H9 (cell line): ENCODE results near the gene ROR1. TPM values are rescaled to one million over a fixed set of nuclear protein-coding genes. Genes with fewer than 3 reads are reported as not detected.

Experiments used
- DNase-seq: peaks from one replicate; pipeline ENCODE4 v3.0.0-alpha.2; 2017
- H2AFZ ChIP-seq: one replicate; pipeline ENCODE4 v1.6.1; 2013; ENCODE audit warnings: mild to moderate bottlenecking, low read length, control low read depth, moderate library complexity
- H2AK5ac ChIP-seq: 2 replicates; pipeline ENCODE4 v1.6.1; 2013; ENCODE audit warnings: low read length, control low read depth, mixed read lengths; ENCODE audit not compliant: insufficient read length
- H2BK120ac ChIP-seq: one replicate; pipeline ENCODE4 v1.6.1; 2013; ENCODE audit warnings: low read depth, mild to moderate bottlenecking, low read length, control low read depth, inconsistent platforms; ENCODE audit not compliant: poor library complexity, severe bottlenecking
- H2BK12ac ChIP-seq: 2 replicates; pipeline ENCODE4 v1.6.1; 2013; ENCODE audit warnings: low read length, control low read depth, mixed read lengths, low read depth; ENCODE audit not compliant: insufficient read length
- H2BK15ac ChIP-seq: 2 replicates; pipeline ENCODE4 v1.6.1; 2013; ENCODE audit warnings: low read depth, low read length, control low read depth
- H2BK20ac ChIP-seq: one replicate; pipeline ENCODE4 v1.6.1; 2013; ENCODE audit warnings: low read depth, mild to moderate bottlenecking, low read length, control low read depth, inconsistent platforms; ENCODE audit not compliant: poor library complexity, severe bottlenecking
- H2BK5ac ChIP-seq: 2 replicates; pipeline ENCODE4 v1.6.1; 2013; ENCODE audit warnings: low read length, control low read depth, mixed read lengths; ENCODE audit not compliant: insufficient read length
- H3K14ac ChIP-seq: 2 replicates; pipeline ENCODE4 v1.6.1; 2013; ENCODE audit warnings: low read length, control low read depth; ENCODE audit not compliant: insufficient read depth
- H3K18ac ChIP-seq: 2 replicates; pipeline ENCODE4 v1.6.1; 2013; ENCODE audit warnings: low read depth, mild to moderate bottlenecking, mixed read lengths, low read length, control low read depth; ENCODE audit not compliant: insufficient read length
- H3K23ac ChIP-seq: 2 replicates; pipeline ENCODE4 v1.6.1; 2013; ENCODE audit warnings: low read length, control low read depth, mixed read lengths, low read depth; ENCODE audit not compliant: insufficient read length
- H3K23me2 ChIP-seq: 2 replicates; pipeline ENCODE4 v1.6.1; 2013; ENCODE audit warnings: low read depth, mild to moderate bottlenecking, mixed read lengths, low read length, control low read depth; ENCODE audit not compliant: insufficient read length, poor library complexity, severe bottlenecking
- H3K27ac ChIP-seq: 2 replicates; pipeline ENCODE4 v1.5.1; 2013; ENCODE audit warnings: low read length, control low read depth, mixed read lengths, low read depth; ENCODE audit not compliant: insufficient read length
- H3K27me3 ChIP-seq: 2 replicates; pipeline ENCODE4 v1.6.1; 2013; ENCODE audit warnings: low read length, control low read depth, inconsistent platforms; ENCODE audit not compliant: insufficient read depth
- H3K4ac ChIP-seq: 2 replicates; pipeline ENCODE4 v1.6.1; 2013; ENCODE audit warnings: low read depth, mild to moderate bottlenecking, control low read depth, inconsistent platforms, low read length, moderate library complexity
- H3K4me1 ChIP-seq: 2 replicates; pipeline ENCODE4 v1.6.1; 2013; ENCODE audit warnings: low read length, control low read depth, inconsistent platforms; ENCODE audit not compliant: insufficient read depth
- H3K4me2 ChIP-seq: 2 replicates; pipeline ENCODE4 v1.6.1; 2013; ENCODE audit warnings: low read length, control low read depth, mixed read lengths; ENCODE audit not compliant: insufficient read length, insufficient read depth
- H3K56ac ChIP-seq: 2 replicates; pipeline ENCODE4 v1.6.1; 2013; ENCODE audit warnings: low read depth, mild to moderate bottlenecking, mixed read lengths, low read length, control low read depth; ENCODE audit not compliant: insufficient read length
- H3K79me1 ChIP-seq: 2 replicates; pipeline ENCODE4 v1.6.1; 2013; ENCODE audit warnings: low read depth, mild to moderate bottlenecking, moderate library complexity, low read length, control low read depth, inconsistent platforms; ENCODE audit not compliant: insufficient read depth, poor library complexity, severe bottlenecking
- H3K79me2 ChIP-seq: 2 replicates; pipeline ENCODE4 v1.6.1; 2013; ENCODE audit warnings: low read length, control low read depth, inconsistent platforms; ENCODE audit not compliant: insufficient read depth
- H3K9ac ChIP-seq: 2 replicates; pipeline ENCODE4 v1.6.1; 2013; ENCODE audit warnings: low read length, control low read depth, mixed read lengths; ENCODE audit not compliant: insufficient read length; ENCODE audit errors: extremely low read depth
- H3K9me3 ChIP-seq: one replicate; pipeline ENCODE4 v1.6.1; 2013; ENCODE audit warnings: low read depth, low read length, inconsistent platforms; ENCODE audit not compliant: control insufficient read depth
- H3T11ph ChIP-seq: one replicate; pipeline ENCODE4 v1.6.1; 2013; ENCODE audit warnings: mild to moderate bottlenecking, low read length, control low read depth, inconsistent platforms
- H4K20me1 ChIP-seq: one replicate; pipeline ENCODE4 v1.6.1; 2013; ENCODE audit not compliant: control insufficient read depth, insufficient read length, insufficient read depth
- H4K5ac ChIP-seq: 2 replicates; pipeline ENCODE4 v1.6.1; 2013; ENCODE audit warnings: low read depth, mild to moderate bottlenecking, mixed read lengths, low read length, control low read depth; ENCODE audit not compliant: insufficient read length
- H4K8ac ChIP-seq: replicated peaks from 2 replicates; pipeline ENCODE4 v1.6.1; 2013; ENCODE audit warnings: low read length, control low read depth, mixed read lengths, low read depth; ENCODE audit not compliant: insufficient read length
- H4K91ac ChIP-seq: 2 replicates; pipeline ENCODE4 v1.6.1; 2013; ENCODE audit warnings: low read depth, mild to moderate bottlenecking, moderate library complexity, mixed read lengths, low read length, control low read depth; ENCODE audit not compliant: insufficient read length
- H3K27ac Mint-ChIP-seq, 3 experiments: 2 replicates in 2 of 3; 3 replicates in 1 of 3; pipeline ENCODE4 v1.8.0; 2020 to 2021; ENCODE audit warnings: mixed read lengths in 3 of 3, mild to moderate bottlenecking in 1 of 3, moderate library complexity in 1 of 3
- H3K27me3 Mint-ChIP-seq: 2 replicates; pipeline ENCODE4 v1.8.0; 2021; ENCODE audit warnings: low read depth, mild to moderate bottlenecking, moderate library complexity, mixed read lengths
- H3K36me3 Mint-ChIP-seq, 3 experiments: 2 replicates in 2 of 3; 3 replicates in 1 of 3; pipeline ENCODE4 v1.8.0; 2020 to 2021; ENCODE audit warnings: low read depth in 3 of 3, mixed read lengths in 3 of 3; ENCODE audit not compliant: insufficient read depth in 1 of 3
- H3K4me1 Mint-ChIP-seq, 2 experiments: 2 replicates each; pipeline ENCODE4 v1.8.0; 2020; ENCODE audit warnings: mixed read lengths in 2 of 2
- H3K4me3 Mint-ChIP-seq, 2 experiments: 2 replicates in 1 of 2; 3 replicates in 1 of 2; pipeline ENCODE4 v1.8.0; 2020 to 2021; ENCODE audit warnings: mild to moderate bottlenecking in 2 of 2, mixed read lengths in 2 of 2, moderate library complexity in 1 of 2
- H3K9me3 Mint-ChIP-seq, 2 experiments: 2 replicates in 1 of 2; 3 replicates in 1 of 2; pipeline ENCODE4 v1.8.0; 2020; ENCODE audit warnings: mild to moderate bottlenecking in 2 of 2, mixed read lengths in 2 of 2, moderate library complexity in 1 of 2
- WGBS: extraction: QIAGEN DNeasy Blood & Tissue Kit; methylation state at CpG from one replicate; pipeline ENCODE4 v1.1.7; 2013; ENCODE audit warnings: missing lambda C conversion rate, low lambda C conversion rate, mixed read lengths; ENCODE audit not compliant: insufficient read length; ENCODE audit errors: extremely low coverage; 5-methylcytosine and 5-hydroxymethylcytosine counted together
- total RNA-seq: library from RNA; stranded (reverse); gene quantifications from 2 replicates; pipeline ENCODE4 v1.2.1, GENCODE V29; 2021
- TF ChIP-seq, protein P1 (sequence below): fragments of 200-600 bp; sonication (generic); conservative IDR thresholded peaks from 3 replicates; pipeline ENCODE4 v1.8.0; 2021; ENCODE audit warnings: antibody characterized with exemption, mild to moderate bottlenecking

ROR1 gene
- total RNA-seq, 1 experiment from 2014 or later, result 75.9 TPM

- H3K27ac Mint-ChIP-seq, result peak overlapping the region in 2 of 3 experiments; percentile 28 to 74; a peak in 2 of 7 replicates
- DNase-seq, result no peak
- Histone ChIP-seq H3K23me2 (no peaks in the 10 kb centered on the region), H2BK12ac (no peak overlapping the region), H4K5ac (no peak overlapping the region), H3T11ph (no peak overlapping the region), H4K20me1 (no peaks in the 10 kb centered on the region), H3K79me2 (peaks cover 21% of the 10 kb centered on the region; the same call in 1 of the 2 replicates), H3K27me3 (no peaks in the 10 kb centered on the region), H3K79me1 (peaks cover 3% of the 10 kb centered on the region), H3K27ac (no peak overlapping the region), H2BK15ac (no peak overlapping the region), H3K4ac (no peak overlapping the region), H2AFZ (no peak overlapping the region), H4K91ac (no peak overlapping the region), H4K8ac (no peak overlapping the region), H2BK20ac (no peak overlapping the region), H2BK5ac (no peak overlapping the region), H3K14ac (no peak overlapping the region), H3K9me3 (no peaks in the 10 kb centered on the region), H2AK5ac (no peak overlapping the region), H3K56ac (no peak overlapping the region), H3K23ac (no peak overlapping the region), H3K4me2 (no peak overlapping the region), H3K9ac (no peak overlapping the region), H2BK120ac (no peak overlapping the region), H3K4me1 (peaks cover 10% of the 10 kb centered on the region; the same call in 1 of the 2 replicates), H3K18ac (no peak overlapping the region)
- peaks cover 2% of the 10 kb centered on the region in 2 experiments; a peak in 2 of 5 replicates for H3K9me3 Mint-ChIP-seq
- TF ChIP-seq, protein P1, sequence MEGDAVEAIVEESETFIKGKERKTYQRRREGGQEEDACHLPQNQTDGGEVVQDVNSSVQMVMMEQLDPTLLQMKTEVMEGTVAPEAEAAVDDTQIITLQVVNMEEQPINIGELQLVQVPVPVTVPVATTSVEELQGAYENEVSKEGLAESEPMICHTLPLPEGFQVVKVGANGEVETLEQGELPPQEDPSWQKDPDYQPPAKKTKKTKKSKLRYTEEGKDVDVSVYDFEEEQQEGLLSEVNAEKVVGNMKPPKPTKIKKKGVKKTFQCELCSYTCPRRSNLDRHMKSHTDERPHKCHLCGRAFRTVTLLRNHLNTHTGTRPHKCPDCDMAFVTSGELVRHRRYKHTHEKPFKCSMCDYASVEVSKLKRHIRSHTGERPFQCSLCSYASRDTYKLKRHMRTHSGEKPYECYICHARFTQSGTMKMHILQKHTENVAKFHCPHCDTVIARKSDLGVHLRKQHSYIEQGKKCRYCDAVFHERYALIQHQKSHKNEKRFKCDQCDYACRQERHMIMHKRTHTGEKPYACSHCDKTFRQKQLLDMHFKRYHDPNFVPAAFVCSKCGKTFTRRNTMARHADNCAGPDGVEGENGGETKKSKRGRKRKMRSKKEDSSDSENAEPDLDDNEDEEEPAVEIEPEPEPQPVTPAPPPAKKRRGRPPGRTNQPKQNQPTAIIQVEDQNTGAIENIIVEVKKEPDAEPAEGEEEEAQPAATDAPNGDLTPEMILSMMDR, result peak; percentile 40; the same call in 2 of the 3 replicates
- no CpG with 5 or more reads among the region's 3 CpGs for WGBS
- peaks cover 46 to 63% of the 10 kb centered on the region in 2 experiments for H3K4me1 Mint-ChIP-seq
- no peaks in the 10 kb centered on the region for H3K27me3 Mint-ChIP-seq
- no peak overlapping the region for H3K4me3 Mint-ChIP-seq
- peaks cover 0 to 3% (median 3%) of the 10 kb centered on the region in 3 experiments; a peak in 5 of 7 replicates for H3K36me3 Mint-ChIP-seq
Measured at GRCh38 chr1:63924600-63924999, 150.8 kb downstream of the ROR1 start.
